Immature natural killer cell (primary cell): ENCODE data around the gene HIC1. TPM values are rescaled to one million over a fixed set of nuclear protein-coding genes. Genes with fewer than 3 reads are reported as not detected.
A peak's percentile ranks its signal among the peaks of the same experiment; 100 is the strongest.

Experiments used
- DNase-seq, 3 donors: peaks; one replicate each; pipeline ENCODE4 v3.0.0; 2022; ENCODE audit warnings: mixed read lengths in 1 of 3
- H3K27ac Mint-ChIP-seq, 6 donors: one replicate each; pipeline ENCODE4 v1.8.0; 2020; ENCODE audit warnings: mixed read lengths in 6 of 6, mild to moderate bottlenecking in 5 of 6, inconsistent platforms in 4 of 6, moderate library complexity in 3 of 6
- H3K27me3 Mint-ChIP-seq, 3 donors: one replicate each; pipeline ENCODE4 v1.8.0; 2020 to 2021; ENCODE audit warnings: low read depth in 3 of 3, mild to moderate bottlenecking in 3 of 3, mixed read lengths in 3 of 3, moderate library complexity in 3 of 3, inconsistent platforms in 1 of 3
- H3K36me3 Mint-ChIP-seq, 3 donors: one replicate each; pipeline ENCODE4 v1.8.0; 2020; ENCODE audit warnings: mixed read lengths in 3 of 3, inconsistent platforms in 2 of 3, mild to moderate bottlenecking in 2 of 3
- H3K4me1 Mint-ChIP-seq, 2 donors: one replicate each; pipeline ENCODE4 v1.8.0; 2020; ENCODE audit warnings: inconsistent platforms in 2 of 2, mild to moderate bottlenecking in 2 of 2, mixed read lengths in 2 of 2, moderate library complexity in 1 of 2
- H3K4me3 Mint-ChIP-seq, 5 donors: one replicate each; pipeline ENCODE4 v1.8.0; 2020; ENCODE audit warnings: mild to moderate bottlenecking in 5 of 5, mixed read lengths in 5 of 5, inconsistent platforms in 3 of 5, moderate library complexity in 3 of 5
- H3K9me3 Mint-ChIP-seq, 6 donors: one replicate each; pipeline ENCODE4 v1.8.0; 2020; ENCODE audit warnings: mild to moderate bottlenecking in 6 of 6, mixed read lengths in 6 of 6, inconsistent platforms in 4 of 6, moderate library complexity in 3 of 6
- polyA plus RNA-seq, 3 donors: library from polyadenylated mRNA; unstranded; fragments of 300-500 nt; fragmentation: Illumina TruSeq; gene quantifications; one replicate each; pipeline ENCODE4 v1.2.3, GENCODE V29; 2021

The HIC1 gene
- polyA plus RNA-seq, 3 donors from 2014 or later = 0.90 to 5.9 (median 1.2) TPM

DNA sequence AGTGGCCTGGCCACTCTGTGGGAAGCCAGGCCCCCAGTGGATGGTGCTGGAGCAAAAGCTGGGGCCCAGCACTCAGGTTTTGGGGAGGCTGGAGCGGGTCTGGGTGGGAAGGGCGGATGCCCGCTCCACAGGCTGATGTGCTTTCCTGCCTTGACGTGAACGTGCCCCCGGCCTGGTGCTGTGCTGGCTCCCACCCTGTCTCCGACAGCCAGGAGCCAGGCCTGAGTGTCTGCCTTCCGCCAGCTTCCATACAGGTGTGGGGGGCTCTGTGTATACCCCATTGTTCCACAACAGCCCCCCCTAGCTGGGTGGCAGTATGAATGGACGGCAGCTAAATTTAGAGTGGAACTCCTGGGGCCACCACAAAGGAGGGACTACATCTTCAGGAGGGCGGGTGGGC, 20.0 kb downstream of the HIC1 start:
- DNase-seq = no peak
- no peak overlapping the region for H3K27ac Mint-ChIP-seq
- H3K36me3 Mint-ChIP-seq = peaks cover 18 to 33% (median 30%) of the 10 kb centered on the region in 3 donors
- H3K4me3 Mint-ChIP-seq = peak overlapping the region in 2 of 5 donors; percentile 55 to 73
- H3K27me3 Mint-ChIP-seq = peaks cover 0 to 9% (median 1%) of the 10 kb centered on the region in 3 donors
- no peaks in the 10 kb centered on the region for H3K9me3 Mint-ChIP-seq
- H3K4me1 Mint-ChIP-seq = peaks cover 20 to 27% of the 10 kb centered on the region in 2 donors

GRCh38 chr17:2075336-2076086, 20.6 kb downstream of the HIC1 start:
- peaks cover 0 to 9% (median 0%) of the 10 kb centered on the region in 3 donors for H3K27me3 Mint-ChIP-seq
- H3K36me3 Mint-ChIP-seq = peaks cover 18 to 33% (median 30%) of the 10 kb centered on the region in 3 donors
- DNase-seq = no peak
- peaks cover 20 to 26% of the 10 kb centered on the region in 2 donors for H3K4me1 Mint-ChIP-seq
- peak overlapping the region in 5 of 6 donors; percentile 51 to 91 (median 74) for H3K27ac Mint-ChIP-seq
- H3K9me3 Mint-ChIP-seq = no peaks in the 10 kb centered on the region
- H3K4me3 Mint-ChIP-seq = peak overlapping the region; percentile 18 to 73 (median 55)

DNA sequence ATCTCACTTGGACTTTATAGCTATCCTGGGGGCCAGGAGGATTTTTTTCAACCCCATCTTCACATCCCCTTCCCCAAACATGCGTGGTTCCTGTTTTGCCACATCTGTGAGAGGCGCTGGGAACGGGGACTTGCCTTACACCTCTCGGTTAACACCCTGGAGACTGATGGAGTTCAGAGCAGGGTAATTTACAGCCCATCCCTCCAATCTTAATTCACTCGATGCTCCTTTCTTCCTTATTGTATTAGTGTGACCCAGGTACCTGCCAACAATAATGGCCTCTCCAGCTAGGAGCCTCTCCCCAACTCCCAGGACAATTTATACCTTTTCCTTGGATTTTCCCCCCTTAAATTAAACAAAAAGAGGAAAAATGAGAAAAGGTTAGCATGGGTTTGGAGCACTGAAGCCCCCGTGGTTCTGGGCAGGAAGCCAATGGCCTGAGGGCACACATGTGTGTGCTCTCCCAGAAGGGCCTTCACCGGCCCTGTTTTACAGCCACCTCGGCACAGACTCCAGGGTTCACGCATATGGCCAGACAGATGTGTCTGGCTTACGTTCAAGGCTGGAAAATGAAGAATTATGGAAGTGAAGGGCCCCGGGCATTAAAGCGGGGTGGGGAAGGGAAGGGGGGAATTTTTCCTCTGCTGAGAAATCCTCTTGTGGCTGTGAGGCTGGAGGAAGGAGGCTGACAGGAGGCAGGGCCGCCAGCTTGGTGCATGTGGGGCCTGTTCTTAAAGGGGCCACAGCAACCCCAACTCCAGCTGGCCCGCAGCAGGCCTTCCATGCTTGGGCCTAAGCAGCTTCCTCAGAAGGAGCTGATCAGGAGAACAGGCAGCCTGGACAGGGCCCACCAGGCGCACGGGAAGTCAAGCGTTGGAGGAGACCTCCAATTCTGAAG, 21.4 kb downstream of the HIC1 start:
- H3K36me3 Mint-ChIP-seq = peaks cover 18 to 32% (median 24%) of the 10 kb centered on the region in 3 donors
- peak overlapping the region in 3 of 6 donors; percentile 64 to 91 (median 74) for H3K27ac Mint-ChIP-seq
- no peak for DNase-seq
- H3K27me3 Mint-ChIP-seq = peaks cover 0 to 9% (median 0%) of the 10 kb centered on the region in 3 donors
- H3K4me1 Mint-ChIP-seq = peaks cover 26 to 31% of the 10 kb centered on the region in 2 donors
- no peaks in the 10 kb centered on the region for H3K9me3 Mint-ChIP-seq
- peak overlapping the region in 3 of 5 donors; percentile 27 to 44 (median 44) for H3K4me3 Mint-ChIP-seq

DNA sequence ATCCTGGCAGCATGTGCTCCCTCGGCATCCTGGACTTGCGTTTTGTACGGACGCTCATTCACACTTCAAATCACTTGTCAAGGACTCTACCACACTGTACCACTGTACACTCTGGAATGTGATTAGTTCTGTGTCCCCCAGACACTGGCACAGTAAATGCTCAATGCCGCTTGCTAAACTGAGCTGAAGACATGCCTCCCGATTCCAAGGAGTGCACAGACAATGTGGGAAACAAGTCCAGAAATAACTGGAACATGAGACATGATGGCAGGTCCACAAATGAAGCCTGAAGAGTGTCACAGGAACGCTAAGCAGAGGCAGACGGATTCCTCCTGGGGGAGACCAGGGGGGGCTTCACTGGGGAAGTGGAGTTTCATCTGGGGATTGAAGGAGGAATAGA, 22.1 kb downstream of the HIC1 start:
- Mint-ChIP-seq H3K36me3 (peaks cover 17 to 31% (median 27%) of the 10 kb centered on the region in 3 donors), H3K4me1 (peaks cover 33 to 38% of the 10 kb centered on the region in 2 donors), H3K27me3 (peaks cover 0 to 11% (median 4%) of the 10 kb centered on the region in 3 donors), H3K27ac (peak overlapping the region in 1 of 6 donors; percentile 18), H3K4me3 (no peak overlapping the region), H3K9me3 (no peaks in the 10 kb centered on the region)
- no peak for DNase-seq

GRCh38 chr17:2081564-2081963, 26.7 kb downstream of the HIC1 start:
- Mint-ChIP-seq H3K27me3 (peaks cover 0 to 6% (median 4%) of the 10 kb centered on the region in 3 donors), H3K4me1 (peaks cover 31 to 48% of the 10 kb centered on the region in 2 donors), H3K4me3 (peak overlapping the region in 3 of 5 donors; percentile 18 to 38 (median 35)), H3K27ac (peak overlapping the region; percentile 15 to 84 (median 68)), H3K36me3 (peaks cover 13 to 33% (median 21%) of the 10 kb centered on the region in 3 donors), H3K9me3 (no peaks in the 10 kb centered on the region)
- no peak for DNase-seq

GRCh38 chr17:2082003-2082781, 27.3 kb downstream of the HIC1 start:
- H3K27me3 Mint-ChIP-seq = peaks cover 0 to 6% (median 4%) of the 10 kb centered on the region in 3 donors
- peak overlapping the region in 5 of 6 donors; percentile 25 to 84 (median 77) for H3K27ac Mint-ChIP-seq
- no peak for DNase-seq
- peaks cover 35 to 54% of the 10 kb centered on the region in 2 donors for H3K4me1 Mint-ChIP-seq
- H3K36me3 Mint-ChIP-seq = peaks cover 10 to 33% (median 19%) of the 10 kb centered on the region in 3 donors
- H3K4me3 Mint-ChIP-seq = peak overlapping the region in 1 of 5 donors; percentile 35
- no peaks in the 10 kb centered on the region for H3K9me3 Mint-ChIP-seq

- Mint-ChIP-seq H3K4me1 (peaks cover 50 to 68% of the 10 kb centered on the region in 2 donors), H3K4me3 (no peak overlapping the region), H3K27ac (peak overlapping the region; percentile 61 to 90 (median 77)), H3K27me3 (peaks cover 0 to 5% (median 4%) of the 10 kb centered on the region in 3 donors), H3K36me3 (peaks cover 1 to 24% (median 9%) of the 10 kb centered on the region in 3 donors), H3K9me3 (no peaks in the 10 kb centered on the region)
- no peak for DNase-seq
These were observed 28.7 kb downstream of the HIC1 start for GRCh38 chr17:2083613-2084035.

- peaks cover 55 to 73% of the 10 kb centered on the region in 2 donors for H3K4me1 Mint-ChIP-seq
- H3K4me3 Mint-ChIP-seq = peak overlapping the region in 1 of 5 donors; percentile 12
- H3K9me3 Mint-ChIP-seq = no peaks in the 10 kb centered on the region
- peaks cover 0 to 22% (median 7%) of the 10 kb centered on the region in 3 donors for H3K36me3 Mint-ChIP-seq
- peaks cover 0 to 5% (median 4%) of the 10 kb centered on the region in 3 donors for H3K27me3 Mint-ChIP-seq
- peak overlapping the region; percentile 8 to 90 (median 76) for H3K27ac Mint-ChIP-seq
- DNase-seq = no peak
These were observed 29.3 kb downstream of the HIC1 start for GRCh38 chr17:2084036-2084765.

GRCh38 chr17:2084766-2085647, 30.1 kb downstream of the HIC1 start:
- H3K4me3 Mint-ChIP-seq = peak overlapping the region in 1 of 5 donors; percentile 12

DNA sequence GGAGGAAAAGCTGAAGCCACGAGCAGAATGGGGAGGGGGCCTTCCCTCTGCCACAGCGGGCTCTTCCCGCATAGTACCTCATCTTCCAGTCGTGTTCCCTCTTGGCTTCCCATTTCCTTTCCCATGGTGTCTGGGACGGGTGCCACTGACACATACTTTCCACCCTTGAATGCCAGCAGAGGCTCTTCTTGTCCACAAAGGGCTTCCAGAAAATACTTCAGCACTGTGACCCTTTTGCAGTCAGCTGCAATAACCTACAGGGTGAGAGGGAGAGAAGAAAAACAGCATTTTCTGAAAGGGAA, 30.7 kb downstream of the HIC1 start:
- peaks cover 0 to 22% (median 7%) of the 10 kb centered on the region in 3 donors for H3K36me3 Mint-ChIP-seq
- no peak overlapping the region for H3K4me3 Mint-ChIP-seq
- peak overlapping the region in 1 of 6 donors; percentile 30 for H3K27ac Mint-ChIP-seq
- H3K27me3 Mint-ChIP-seq = peaks cover 0 to 10% (median 4%) of the 10 kb centered on the region in 3 donors
- no peaks in the 10 kb centered on the region for H3K9me3 Mint-ChIP-seq
- DNase-seq = no peak
- H3K4me1 Mint-ChIP-seq = peaks cover 69 to 87% of the 10 kb centered on the region in 2 donors

More at GRCh38 chr17:2084766-2085647, 30.1 kb downstream of the HIC1 start:
- Mint-ChIP-seq H3K4me1 (peaks cover 64 to 81% of the 10 kb centered on the region in 2 donors), H3K27ac (peak overlapping the region in 5 of 6 donors; percentile 0 to 88 (median 63)), H3K36me3 (peaks cover 0 to 22% (median 7%) of the 10 kb centered on the region in 3 donors), H3K27me3 (peaks cover 0 to 10% (median 4%) of the 10 kb centered on the region in 3 donors), H3K9me3 (no peaks in the 10 kb centered on the region)
- DNase-seq = no peak

GRCh38 chr17:2086306-2086705, 31.4 kb downstream of the HIC1 start:
- H3K36me3 Mint-ChIP-seq = peaks cover 0 to 19% (median 11%) of the 10 kb centered on the region in 3 donors
- H3K4me3 Mint-ChIP-seq = no peak overlapping the region

More at GRCh38 chr17:2086306-2086705, 31.4 kb downstream of the HIC1 start:
- H3K4me1 Mint-ChIP-seq = peaks cover 72 to 86% of the 10 kb centered on the region in 2 donors
- no peak for DNase-seq
- H3K9me3 Mint-ChIP-seq = no peaks in the 10 kb centered on the region
- H3K27me3 Mint-ChIP-seq = peaks cover 0 to 10% (median 4%) of the 10 kb centered on the region in 3 donors
- peak overlapping the region in 1 of 6 donors; percentile 92 for H3K27ac Mint-ChIP-seq
